Epithelial cell of esophagus (primary cell): Measurements from ENCODE around the gene EGFR.
A peak's percentile ranks its signal among the peaks of the same experiment; 100 is the strongest.

ENCODE experiments used
- DNase-seq: peaks from one replicate; pipeline ENCODE4 v3.0.0; 2010; ENCODE audit warnings: low read depth
- H3K4me3 ChIP-seq: 2 replicates; pipeline ENCODE4 v1.5.1; 2011; ENCODE audit warnings: mild to moderate bottlenecking, low read length, control low read depth
- TF ChIP-seq, protein P1 (sequence below): IDR thresholded peaks from 2 replicates; pipeline ENCODE4 v1.5.1; 2011; ENCODE audit warnings: low read depth, mild to moderate bottlenecking, low read length, control low read depth, inconsistent platforms; ENCODE audit not compliant: insufficient read depth; ENCODE audit errors: missing control alignments

EGFR gene

DNA sequence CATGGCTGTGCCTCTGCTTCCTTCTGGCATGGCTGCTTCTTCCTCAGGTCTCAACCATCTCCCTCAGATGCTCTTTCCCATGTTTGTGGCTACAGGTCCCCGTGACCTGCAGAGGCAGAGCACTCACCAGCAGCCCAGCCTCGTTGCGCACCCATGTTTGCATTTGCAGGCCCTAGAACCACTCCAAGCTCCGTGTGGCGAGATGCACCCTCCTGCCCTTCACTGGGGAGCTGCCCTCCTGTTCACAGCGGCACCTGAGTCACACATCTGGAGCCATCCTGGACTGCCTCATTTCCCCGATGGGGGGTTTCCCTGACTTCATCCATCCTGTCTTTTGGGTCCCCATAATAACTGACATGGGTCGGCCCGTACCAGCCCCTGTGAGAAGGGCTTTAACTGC is 35.9 kb downstream of the EGFR start:
- TF ChIP-seq, protein P1, sequence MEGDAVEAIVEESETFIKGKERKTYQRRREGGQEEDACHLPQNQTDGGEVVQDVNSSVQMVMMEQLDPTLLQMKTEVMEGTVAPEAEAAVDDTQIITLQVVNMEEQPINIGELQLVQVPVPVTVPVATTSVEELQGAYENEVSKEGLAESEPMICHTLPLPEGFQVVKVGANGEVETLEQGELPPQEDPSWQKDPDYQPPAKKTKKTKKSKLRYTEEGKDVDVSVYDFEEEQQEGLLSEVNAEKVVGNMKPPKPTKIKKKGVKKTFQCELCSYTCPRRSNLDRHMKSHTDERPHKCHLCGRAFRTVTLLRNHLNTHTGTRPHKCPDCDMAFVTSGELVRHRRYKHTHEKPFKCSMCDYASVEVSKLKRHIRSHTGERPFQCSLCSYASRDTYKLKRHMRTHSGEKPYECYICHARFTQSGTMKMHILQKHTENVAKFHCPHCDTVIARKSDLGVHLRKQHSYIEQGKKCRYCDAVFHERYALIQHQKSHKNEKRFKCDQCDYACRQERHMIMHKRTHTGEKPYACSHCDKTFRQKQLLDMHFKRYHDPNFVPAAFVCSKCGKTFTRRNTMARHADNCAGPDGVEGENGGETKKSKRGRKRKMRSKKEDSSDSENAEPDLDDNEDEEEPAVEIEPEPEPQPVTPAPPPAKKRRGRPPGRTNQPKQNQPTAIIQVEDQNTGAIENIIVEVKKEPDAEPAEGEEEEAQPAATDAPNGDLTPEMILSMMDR, result no peak
- H3K4me3 ChIP-seq, result no peak overlapping the region
- no peak for DNase-seq

DNA sequence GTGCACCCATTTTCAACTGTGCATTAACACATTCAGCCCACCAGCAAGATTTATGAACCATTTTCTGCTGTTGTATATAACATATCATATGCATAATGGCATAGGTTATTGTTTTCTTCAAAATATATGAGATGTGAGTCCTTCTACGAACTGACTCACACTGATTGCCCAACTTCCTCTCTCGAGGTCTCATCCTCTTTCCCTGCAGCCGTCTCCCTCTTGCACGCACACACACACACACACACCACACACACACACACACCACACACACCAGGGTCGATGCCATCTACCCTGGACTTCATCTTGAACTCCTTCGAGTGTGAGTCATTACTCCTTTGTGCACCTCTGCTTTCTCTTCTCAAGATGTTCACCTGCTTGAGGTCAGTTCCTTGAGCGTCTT is 36.7 kb downstream of the EGFR start:
- TF ChIP-seq, protein P1, result no peak
- DNase-seq, result peak; percentile 87

DNA sequence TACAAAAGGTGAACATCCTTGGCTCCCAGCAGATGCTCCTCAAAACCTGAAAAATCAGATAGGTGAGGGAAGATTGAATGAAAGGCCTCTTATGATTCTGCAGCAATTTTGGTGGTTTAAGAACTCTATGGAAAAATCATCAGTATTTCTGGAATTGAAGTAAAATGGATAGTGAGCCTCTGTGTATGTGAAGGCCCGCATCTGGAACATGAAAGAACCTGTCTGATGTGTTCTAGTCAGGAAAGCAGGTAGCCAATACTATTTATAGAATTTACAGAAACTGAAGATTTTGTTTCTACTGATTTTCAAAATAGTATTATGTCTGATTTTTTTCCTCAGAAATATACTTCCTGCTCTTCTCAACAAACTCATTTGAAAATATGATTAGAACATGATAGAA is 37.3 kb downstream of the EGFR start:
- TF ChIP-seq, protein P1, result no peak
- H3K4me3 ChIP-seq, result no peak overlapping the region
- DNase-seq, result no peak

More for the DNA sequence above, 36.7 kb downstream of the EGFR start:
- no peak overlapping the region for H3K4me3 ChIP-seq

DNA sequence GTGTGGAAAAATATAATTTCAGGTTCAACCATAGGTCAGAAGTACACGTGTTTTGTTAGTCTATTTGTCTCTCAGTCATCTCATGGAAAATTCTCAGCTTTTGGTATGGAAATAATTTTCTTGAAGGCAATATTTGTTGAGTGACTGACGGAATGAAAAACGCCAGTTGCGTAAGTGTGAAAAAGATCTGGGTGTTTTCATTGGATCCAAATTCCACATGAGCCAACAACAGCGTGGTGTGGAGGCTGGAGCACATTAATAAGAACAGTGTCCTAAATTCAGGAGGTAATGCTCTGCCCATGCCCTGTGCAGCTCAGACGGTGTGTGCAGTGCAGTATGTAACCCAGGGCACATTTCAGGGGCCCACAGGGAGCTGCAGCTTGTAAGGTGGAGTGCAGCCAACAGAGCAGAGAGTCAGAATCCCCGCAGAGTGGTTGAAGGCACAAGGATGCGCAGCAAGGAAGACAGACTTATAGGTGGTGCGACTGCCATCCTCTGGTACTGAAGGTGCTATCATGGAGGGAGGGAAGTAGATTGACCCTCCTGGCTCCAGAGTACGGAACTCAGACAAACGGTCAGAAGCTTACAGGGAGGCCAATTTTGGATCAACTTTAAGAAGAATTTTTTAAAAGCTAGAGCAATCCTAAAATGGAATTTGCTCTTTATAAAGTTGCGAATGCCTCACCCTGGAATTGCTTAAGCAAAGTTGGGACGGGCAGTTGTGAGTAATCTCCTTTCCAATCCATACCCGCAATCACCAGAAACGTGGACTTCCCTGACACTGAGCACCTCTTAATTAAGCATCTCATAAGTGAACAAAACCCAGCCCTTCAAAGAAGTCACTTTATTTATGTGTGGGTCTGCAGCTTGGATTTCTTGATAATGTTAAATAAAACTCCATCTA is 38.0 kb downstream of the EGFR start:
- H3K4me3 ChIP-seq, result no peak overlapping the region
- peak; percentile 73 for DNase-seq
- TF ChIP-seq, protein P1, result no peak

DNA sequence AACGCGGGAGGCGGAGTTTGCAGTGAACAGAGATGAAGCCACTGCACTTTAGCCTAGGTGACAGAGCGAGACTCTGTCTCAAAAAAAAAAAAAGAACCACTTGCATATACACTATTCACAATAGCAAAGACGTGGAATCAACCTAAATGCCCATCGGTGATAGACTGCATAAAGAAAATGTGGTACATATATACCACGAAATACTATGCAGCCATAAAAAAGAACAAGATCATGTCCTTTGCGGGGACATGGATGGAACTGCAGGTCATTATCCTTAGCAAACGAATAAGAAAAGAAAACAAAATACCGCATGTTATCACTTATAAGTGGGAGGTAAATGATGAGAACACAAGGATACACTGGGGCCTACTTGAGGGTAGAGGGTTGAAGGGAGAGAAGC is 39.5 kb downstream of the EGFR start:
- TF ChIP-seq, protein P1, result no peak
- no peak for DNase-seq
- H3K4me3 ChIP-seq, result no peak overlapping the region

DNA sequence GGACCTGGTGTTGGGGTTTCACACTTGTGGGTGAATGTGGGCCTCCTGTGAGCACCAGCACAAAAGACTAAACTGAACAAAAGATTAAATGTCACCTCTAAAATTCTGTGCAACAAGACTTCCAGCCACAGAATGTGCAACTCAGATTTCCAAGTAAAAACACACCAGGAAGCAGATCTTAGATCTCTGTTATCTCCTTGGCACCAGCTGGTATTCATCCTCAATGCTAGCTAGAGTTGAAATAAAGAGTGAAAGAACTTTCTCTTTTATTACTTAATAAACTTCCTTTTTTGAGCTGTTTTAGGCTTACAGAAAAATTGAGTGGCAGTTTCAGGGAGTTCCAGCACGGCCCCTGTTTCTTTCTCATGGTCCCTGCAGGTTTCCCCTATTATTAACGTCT is 40.2 kb downstream of the EGFR start:
- DNase-seq, result no peak
- no peak overlapping the region for H3K4me3 ChIP-seq
- TF ChIP-seq, protein P1, result no peak

DNA sequence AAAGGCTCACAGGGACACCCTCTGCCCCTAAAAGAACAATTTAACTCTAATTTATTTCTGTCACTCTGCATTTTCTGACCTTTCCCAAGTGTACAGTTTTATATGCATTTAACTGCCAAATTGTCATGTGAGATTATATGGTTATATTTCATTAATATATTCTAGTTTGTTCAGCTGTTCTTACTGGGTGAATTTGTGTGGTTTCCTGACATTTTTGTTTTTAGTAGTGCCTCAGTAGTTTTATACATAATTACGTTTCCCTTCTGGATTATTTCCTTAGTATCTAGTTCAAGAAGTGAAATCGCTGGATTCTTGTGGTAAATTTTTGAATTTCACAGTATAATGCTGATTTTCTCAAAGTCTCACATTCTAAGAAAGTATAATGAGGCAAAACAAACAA is 41.3 kb downstream of the EGFR start:
- no peak overlapping the region for H3K4me3 ChIP-seq
- DNase-seq, result no peak
- TF ChIP-seq, protein P1, result no peak
